Activated CD4-positive, alpha-beta memory T cell treated with anti-CD3 and anti-CD28 coated beads for 36 hours (primary cell): Measurements from ENCODE around the gene CEP63. TPM values are rescaled to one million over a fixed set of nuclear protein-coding genes. Genes with fewer than 3 reads are reported as not detected.

Experiments used
- CTCF ChIA-PET: fragments of 350-600 bp; sonication (Branson Sonifier 250); formaldehyde crosslinking; loops from one replicate; lab custom pipeline; 2021; ENCODE audit warnings: antibody characterized with exemption, inconsistent platforms; lab: Charles Lee
- POLR2A ChIA-PET: fragments of 350-600 bp; sonication (Branson Sonifier 250); formaldehyde crosslinking; loops from one replicate; lab custom pipeline; 2021; ENCODE audit warnings: antibody characterized with exemption; lab: Charles Lee
- DNase-seq: peaks from one replicate; pipeline ENCODE4 v3.0.0-alpha.2; 2020
- H3K27ac Mint-ChIP-seq: one replicate; pipeline ENCODE4 v1.8.0; 2021; ENCODE audit warnings: mixed read lengths
- H3K27me3 Mint-ChIP-seq: one replicate; pipeline ENCODE4 v1.8.0; 2021; ENCODE audit warnings: mixed read lengths
- H3K36me3 Mint-ChIP-seq: one replicate; pipeline ENCODE4 v1.8.0; 2021; ENCODE audit warnings: mixed read lengths
- H3K4me1 Mint-ChIP-seq: one replicate; pipeline ENCODE4 v1.8.0; 2021; ENCODE audit warnings: low read depth, mixed read lengths
- H3K4me3 Mint-ChIP-seq: one replicate; pipeline ENCODE4 v1.8.0; 2021; ENCODE audit warnings: mild to moderate bottlenecking, mixed read lengths
- H3K9me3 Mint-ChIP-seq: one replicate; pipeline ENCODE4 v1.8.0; 2021; ENCODE audit warnings: mixed read lengths
- intact Hi-C: fragments of 100-400 bp; cut with micrococcal nuclease; formaldehyde crosslinking; loops from one replicate; pipeline ENCODE4 v1.15.1; 2023
- total RNA-seq, 2 experiments: library from RNA; stranded (reverse); gene quantifications; one replicate each; pipeline ENCODE4 v1.2.3, GENCODE V29; 2021

CEP63 gene
- total RNA-seq, 2 experiments from 2014 or later = 22.4 to 23.7 TPM

- POLR2A ChIA-PET = no interaction called here
- CTCF ChIA-PET = no interaction called here
- Mint-ChIP-seq H3K27me3 (peaks cover 12% of the 10 kb centered on the region), H3K9me3 (no peaks in the 10 kb centered on the region), H3K4me3 (no peak overlapping the region), H3K36me3 (no peaks in the 10 kb centered on the region), H3K4me1 (peaks cover 5% of the 10 kb centered on the region), H3K27ac (no peak overlapping the region)
- no peak for DNase-seq
- intact Hi-C loops = no loop called here
Observed at GRCh38 chr3:134605556-134605955, 119.7 kb downstream of the CEP63 start.

DNA sequence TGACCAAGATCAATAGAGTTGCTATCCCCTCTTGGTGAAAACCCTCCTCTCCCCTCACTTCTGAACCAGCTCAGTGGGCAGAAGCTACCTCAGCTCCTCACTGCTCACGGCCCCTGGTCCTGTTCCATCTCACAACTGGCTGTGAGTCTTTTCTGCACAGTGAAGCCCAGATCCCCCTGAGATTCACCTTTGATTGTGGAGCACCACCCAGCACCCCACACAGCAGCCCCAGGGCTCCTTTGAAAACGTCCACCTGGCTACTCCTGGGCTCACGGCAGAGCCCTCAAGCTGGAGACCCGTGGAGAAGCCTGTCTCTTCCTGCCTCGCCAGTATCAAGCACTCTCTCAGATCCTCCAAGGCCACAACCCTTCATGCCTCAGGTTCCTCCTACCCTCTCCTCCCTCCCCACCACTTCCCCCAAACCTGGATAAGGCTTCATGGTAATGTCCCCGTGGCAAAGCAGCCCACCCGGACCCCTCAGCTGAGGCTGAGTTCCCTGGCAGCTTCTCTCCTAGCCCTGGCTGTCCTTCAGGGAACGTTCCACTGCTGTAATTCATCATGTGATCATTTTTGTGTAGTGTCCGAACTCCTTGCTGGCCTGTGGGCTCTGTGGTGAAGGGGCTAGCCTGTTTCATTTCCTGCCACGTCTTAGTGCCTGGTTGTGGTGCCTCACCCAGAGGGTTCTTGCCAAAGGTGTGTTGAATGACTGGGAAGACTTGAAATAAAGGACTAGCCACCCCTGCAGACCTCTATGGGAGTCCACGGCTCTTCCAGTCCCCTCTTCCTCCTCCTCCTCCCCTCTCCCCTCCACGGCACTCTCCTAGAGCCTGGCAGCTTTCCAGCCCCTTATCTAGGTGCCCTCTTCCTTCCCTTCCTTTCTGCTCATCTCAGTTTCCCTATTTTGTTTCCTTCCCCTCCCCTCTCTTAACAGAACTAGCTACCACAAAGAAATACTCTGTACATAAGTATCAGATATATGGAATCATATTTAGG is 120.5 kb downstream of the CEP63 start:
- Mint-ChIP-seq H3K27me3 (peaks cover 13% of the 10 kb centered on the region), H3K36me3 (no peaks in the 10 kb centered on the region), H3K4me3 (no peak overlapping the region), H3K9me3 (no peaks in the 10 kb centered on the region), H3K4me1 (no peaks in the 10 kb centered on the region), H3K27ac (no peak overlapping the region)
- CTCF ChIA-PET = interaction anchor here (0.9 kb wide), 1 partner anchor 14 kb away, joined by 3 read pairs; no protein-coding TSS in a partner anchor
- intact Hi-C loops = no loop called here
- no peak for DNase-seq
- POLR2A ChIA-PET = no interaction called here

DNA sequence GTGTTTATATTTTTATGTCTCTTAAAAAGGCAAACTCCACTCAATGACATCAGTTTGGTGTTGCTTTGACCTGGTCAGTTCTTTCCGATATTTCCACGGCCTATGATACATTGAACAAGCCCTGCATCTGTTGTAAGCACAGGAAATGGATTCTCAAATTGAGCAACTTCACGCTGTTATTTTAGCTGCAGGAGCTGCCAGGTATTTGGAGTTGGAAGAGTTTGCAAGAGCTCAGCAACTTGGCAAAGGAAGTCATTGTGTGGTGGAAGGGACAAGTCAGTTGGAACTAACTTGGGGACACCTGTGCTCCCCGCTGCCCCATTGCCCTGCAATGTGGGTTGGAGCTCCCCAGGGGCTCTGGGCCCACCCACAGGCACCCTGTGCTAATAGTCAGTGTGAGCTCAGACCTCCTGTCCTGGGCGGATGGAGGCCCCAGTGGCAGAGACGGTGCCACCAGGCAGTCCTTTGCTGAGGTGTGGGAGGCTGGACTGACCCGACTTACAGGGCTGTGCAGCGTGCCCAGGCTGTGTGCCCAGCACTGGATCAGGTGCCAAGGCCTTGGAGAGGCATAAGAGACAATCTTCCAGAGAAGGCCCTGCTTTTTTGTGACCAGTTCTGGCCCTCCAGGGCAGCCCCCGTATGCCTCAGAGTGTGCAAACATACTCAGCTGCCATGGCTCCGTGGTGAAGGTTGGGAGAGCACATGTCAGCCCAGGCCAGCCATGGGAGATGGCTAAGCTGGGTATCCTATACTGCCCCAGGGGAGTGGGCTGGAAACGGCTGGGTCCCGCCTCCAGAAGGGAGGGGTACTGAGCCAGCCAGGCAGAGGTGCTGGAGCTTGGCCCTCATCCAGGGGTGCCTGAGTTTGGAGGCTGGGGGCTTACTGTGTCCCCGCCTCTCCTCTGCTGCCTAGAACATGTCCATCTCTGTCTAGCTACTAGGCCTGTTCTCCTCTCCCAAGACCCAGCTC is 121.5 kb downstream of the CEP63 start:
- DNase-seq = no peak
- Mint-ChIP-seq H3K4me1 (no peaks in the 10 kb centered on the region), H3K27me3 (peaks cover 13% of the 10 kb centered on the region), H3K9me3 (no peaks in the 10 kb centered on the region), H3K4me3 (no peak overlapping the region), H3K36me3 (no peaks in the 10 kb centered on the region), H3K27ac (no peak overlapping the region)
- CTCF ChIA-PET = interaction anchor here (0.9 kb wide), 2 partner anchors 13 to 148 kb away, joined by 3 read pairs; no protein-coding TSS in a partner anchor
- intact Hi-C loops = no loop called here
- POLR2A ChIA-PET = no interaction called here

GRCh38 chr3:134608023-134608770 is 122.3 kb downstream of the CEP63 start:
- Mint-ChIP-seq H3K4me1 (no peaks in the 10 kb centered on the region), H3K36me3 (no peaks in the 10 kb centered on the region), H3K27me3 (peaks cover 13% of the 10 kb centered on the region), H3K4me3 (no peak overlapping the region), H3K9me3 (no peaks in the 10 kb centered on the region), H3K27ac (no peak overlapping the region)
- DNase-seq = no peak
- ChIA-PET POLR2A (no interaction called here), CTCF (interaction anchor here (0.9 kb wide), 1 partner anchor 147 kb away, joined by 3 read pairs; no protein-coding TSS in a partner anchor)
- intact Hi-C loops = no loop called here

DNA sequence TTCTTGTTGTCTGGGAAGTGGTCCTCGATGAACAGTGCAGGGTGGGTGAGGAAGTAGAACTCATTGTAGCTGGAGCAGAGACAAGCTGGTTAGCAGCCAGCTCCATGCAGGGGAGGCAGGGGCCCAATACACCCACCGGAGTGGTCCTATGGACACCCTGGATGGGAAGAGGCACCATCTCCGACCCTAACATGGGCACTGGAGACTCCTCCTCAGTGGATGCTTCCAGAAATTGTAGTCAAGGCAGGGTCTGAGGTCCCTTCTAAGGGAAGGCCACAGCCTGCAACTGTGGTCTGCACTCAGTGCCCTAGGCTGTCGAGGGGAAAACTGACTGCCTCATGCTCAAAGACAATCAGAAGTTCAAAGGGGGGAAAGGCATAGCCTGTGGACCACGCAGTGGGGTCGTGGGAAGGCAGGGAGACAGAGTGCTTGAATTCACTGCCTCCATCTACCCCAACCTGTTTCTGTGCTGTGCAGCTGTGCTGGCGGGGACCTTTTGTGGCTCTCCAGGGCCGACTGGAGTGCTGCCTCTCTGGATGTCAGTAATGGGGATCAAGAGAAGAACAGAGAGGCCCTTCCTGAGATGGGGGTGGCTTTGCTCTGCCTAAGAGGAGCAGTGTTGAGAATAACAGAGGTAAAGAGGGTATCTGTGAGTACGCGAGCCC is 123.0 kb downstream of the CEP63 start:
- DNase-seq = no peak
- peaks cover 13% of the 10 kb centered on the region for H3K27me3 Mint-ChIP-seq
- H3K4me1 Mint-ChIP-seq = no peaks in the 10 kb centered on the region
- POLR2A ChIA-PET = no interaction called here
- intact Hi-C loops = no loop called here
- H3K9me3 Mint-ChIP-seq = no peaks in the 10 kb centered on the region
- H3K4me3 Mint-ChIP-seq = no peak overlapping the region
- no peak overlapping the region for H3K27ac Mint-ChIP-seq
- CTCF ChIA-PET = no interaction called here
- H3K36me3 Mint-ChIP-seq = no peaks in the 10 kb centered on the region

DNA sequence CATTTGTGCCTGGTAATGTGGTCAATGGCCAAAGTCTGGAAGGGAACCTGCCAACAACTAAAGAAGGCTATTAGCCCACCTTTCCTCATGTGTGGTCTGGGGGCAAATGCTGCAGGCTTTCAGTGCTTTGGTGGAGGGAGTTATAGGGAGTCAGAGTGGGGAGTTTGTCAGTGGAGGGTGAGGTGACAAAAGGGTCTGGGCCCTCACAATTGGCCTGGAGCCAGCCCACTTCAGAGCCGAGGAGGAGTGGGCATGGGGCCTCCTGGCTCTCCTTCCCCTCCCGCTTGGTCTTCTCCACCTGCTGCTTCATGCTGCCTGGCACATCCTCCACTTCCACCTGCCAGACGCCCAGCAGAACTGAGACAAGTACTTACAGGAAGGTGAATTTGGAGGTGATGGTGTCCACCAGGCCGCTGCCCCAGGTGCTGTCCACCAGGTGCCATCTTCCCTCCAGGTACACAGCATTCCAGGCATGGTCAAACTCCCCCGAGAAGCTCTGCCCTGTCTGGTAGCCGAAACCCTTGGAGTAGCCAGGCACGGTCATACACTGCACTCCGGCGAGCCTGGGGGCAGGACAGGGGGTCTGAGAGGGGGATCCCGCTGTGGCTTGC is 124.1 kb downstream of the CEP63 start:
- CTCF ChIA-PET = interaction anchor here (2.4 kb wide), 1 partner anchor 9 kb away, joined by 9 read pairs; no protein-coding TSS in a partner anchor
- no peak overlapping the region for H3K27ac Mint-ChIP-seq

DNA sequence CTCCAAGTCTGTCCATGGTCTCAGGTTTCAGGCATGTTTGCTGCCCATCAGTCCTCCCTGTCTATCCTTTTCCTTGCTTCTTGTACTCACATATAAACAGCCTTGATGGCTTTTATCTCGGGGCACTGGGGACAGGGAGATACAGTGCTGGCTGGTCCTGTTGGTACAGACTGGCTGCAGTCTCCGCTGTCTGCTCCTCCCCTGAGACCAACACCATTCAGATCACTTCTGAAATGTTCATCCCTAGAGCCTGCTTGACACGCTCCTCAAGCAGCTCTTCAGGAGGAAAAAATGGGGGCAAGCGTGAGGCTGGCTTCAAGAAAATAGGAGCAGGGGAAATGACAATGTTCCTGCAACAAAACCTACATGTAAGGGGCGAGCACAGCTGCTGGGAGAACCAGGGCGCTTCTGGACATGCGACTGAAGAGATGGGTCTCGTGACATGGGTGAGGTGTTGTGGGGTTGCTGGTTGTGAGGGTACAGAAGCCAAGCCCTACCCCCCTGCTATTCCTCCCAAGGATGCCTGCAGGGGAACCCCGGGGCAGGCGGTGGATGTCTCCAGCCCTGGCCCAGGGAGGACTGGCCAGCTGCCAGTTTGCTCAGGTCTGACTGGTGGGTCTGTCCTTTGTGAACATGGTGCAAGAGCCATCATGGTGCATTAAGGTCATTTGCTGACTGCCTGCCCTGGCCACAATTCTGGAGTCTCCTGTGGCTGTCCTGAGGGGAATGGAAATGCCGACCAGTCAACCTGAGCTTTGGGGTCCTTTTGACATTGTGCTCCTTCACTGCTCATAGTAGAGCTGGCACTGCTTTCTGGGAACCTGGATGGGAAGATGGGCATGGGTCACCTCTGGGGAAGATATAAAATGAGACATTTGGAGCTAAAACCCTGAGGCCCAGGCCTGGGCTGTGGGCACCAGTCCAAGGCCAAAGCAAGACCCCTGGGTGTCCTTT is 124.9 kb downstream of the CEP63 start:
- no peak overlapping the region for H3K27ac Mint-ChIP-seq
- H3K9me3 Mint-ChIP-seq = no peaks in the 10 kb centered on the region
- no peaks in the 10 kb centered on the region for H3K36me3 Mint-ChIP-seq
- DNase-seq = no peak
- H3K4me1 Mint-ChIP-seq = no peaks in the 10 kb centered on the region
- POLR2A ChIA-PET = no interaction called here
- H3K4me3 Mint-ChIP-seq = no peak overlapping the region
- peaks cover 12% of the 10 kb centered on the region for H3K27me3 Mint-ChIP-seq
- CTCF ChIA-PET = interaction anchor here (2.4 kb wide), 1 partner anchor 10 kb away, joined by 9 read pairs; no protein-coding TSS in a partner anchor
- intact Hi-C loops = no loop called here

More for the DNA sequence above, 124.1 kb downstream of the CEP63 start:
- Mint-ChIP-seq H3K27me3 (peaks cover 13% of the 10 kb centered on the region), H3K4me1 (no peaks in the 10 kb centered on the region), H3K4me3 (no peak overlapping the region), H3K9me3 (no peaks in the 10 kb centered on the region), H3K36me3 (no peaks in the 10 kb centered on the region)
- no peak for DNase-seq
- intact Hi-C loops = no loop called here
- POLR2A ChIA-PET = no interaction called here

- DNase-seq = no peak
- ChIA-PET CTCF (interaction anchor here (2.4 kb wide), 1 partner anchor 11 kb away, joined by 9 read pairs; no protein-coding TSS in a partner anchor), POLR2A (no interaction called here)
- no peaks in the 10 kb centered on the region for H3K4me1 Mint-ChIP-seq
- H3K9me3 Mint-ChIP-seq = no peaks in the 10 kb centered on the region
- no peak overlapping the region for H3K27ac Mint-ChIP-seq
- H3K4me3 Mint-ChIP-seq = no peak overlapping the region
- peaks cover 8% of the 10 kb centered on the region for H3K27me3 Mint-ChIP-seq
- H3K36me3 Mint-ChIP-seq = no peaks in the 10 kb centered on the region
- intact Hi-C loops = no loop called here
Observed at GRCh38 chr3:134611516-134611915, 125.7 kb downstream of the CEP63 start.

GRCh38 chr3:134613006-134613520 is 127.2 kb downstream of the CEP63 start:
- no peaks in the 10 kb centered on the region for H3K36me3 Mint-ChIP-seq
- intact Hi-C loops = no loop called here
- POLR2A ChIA-PET = interaction anchor here (0.6 kb wide), 1 partner anchor 1464 kb away, joined by 4 read pairs; no protein-coding TSS in a partner anchor
- H3K4me3 Mint-ChIP-seq = no peak overlapping the region
- CTCF ChIA-PET = no interaction called here
- no peaks in the 10 kb centered on the region for H3K9me3 Mint-ChIP-seq
- no peaks in the 10 kb centered on the region for H3K4me1 Mint-ChIP-seq
- H3K27me3 Mint-ChIP-seq = peaks cover 6% of the 10 kb centered on the region
- H3K27ac Mint-ChIP-seq = no peak overlapping the region
- DNase-seq = no peak

- H3K4me3 Mint-ChIP-seq = no peak overlapping the region
- intact Hi-C loops = no loop called here
- CTCF ChIA-PET = interaction anchor here (1.3 kb wide), 1 partner anchor 15 kb away, joined by 4 read pairs; no protein-coding TSS in a partner anchor
- POLR2A ChIA-PET = no interaction called here
- H3K4me1 Mint-ChIP-seq = no peaks in the 10 kb centered on the region
- no peaks in the 10 kb centered on the region for H3K36me3 Mint-ChIP-seq
- no peak overlapping the region for H3K27ac Mint-ChIP-seq
- DNase-seq = no peak
- H3K27me3 Mint-ChIP-seq = peaks cover 6% of the 10 kb centered on the region
- no peaks in the 10 kb centered on the region for H3K9me3 Mint-ChIP-seq
Observed at GRCh38 chr3:134614955-134615354, 129.1 kb downstream of the CEP63 start.
